Measurements from ENCODE around the gene SLC45A3. TPM values are rescaled to one million over a fixed set of nuclear protein-coding genes. Genes with fewer than 3 reads are reported as not detected.

Gene SLC45A3
- total RNA-seq, 4 donors from 2014 or later, result 0.84 to 1.3 (median 1.1) TPM

- Histone ChIP-seq H3K4me1 (no peaks in the 10 kb centered on the region), H3K27me3 (no peaks in the 10 kb centered on the region), H3K36me3 (no peaks in the 10 kb centered on the region), H3K9me3 (no peaks in the 10 kb centered on the region), H3K27ac (no peak overlapping the region), H3K4me3 (no peak overlapping the region)
- ATAC-seq, result no peak
- no peak for TF ChIP-seq POLR2A (IDR thresholded peaks at IDR 0.05)
- no peak for TF ChIP-seq CTCF (IDR thresholded peaks at IDR 0.05)
- no peak for TF ChIP-seq POLR2AphosphoS5 (IDR thresholded peaks at IDR 0.05)
- TF ChIP-seq EP300 (IDR thresholded peaks at IDR 0.05), result no peak
- WGBS, 2 donors (ENCODE audit: low coverage in 1 of 2), result 40 to 75% methylated on average over 1 to 2 of the region's 2 CpGs
Observed at GRCh38 chr1:205687242-205687641, 6.9 kb upstream of the SLC45A3 start.

- H3K4me3 ChIP-seq, result no peak overlapping the region
- H3K27me3 ChIP-seq, result no peaks in the 10 kb centered on the region
- no peak for ATAC-seq
- no peak for TF ChIP-seq CTCF (IDR thresholded peaks at IDR 0.05)
- TF ChIP-seq POLR2A (IDR thresholded peaks at IDR 0.05), result no peak
- TF ChIP-seq POLR2AphosphoS5 (IDR thresholded peaks at IDR 0.05), result no peak
- no peak for TF ChIP-seq EP300 (IDR thresholded peaks at IDR 0.05)
- no peaks in the 10 kb centered on the region for H3K9me3 ChIP-seq
- peaks cover 0 to 21% (median 14%) of the 10 kb centered on the region in 3 donors for H3K4me1 ChIP-seq
- H3K27ac ChIP-seq, result no peak overlapping the region
- WGBS, 2 donors (ENCODE audit: low coverage in 1 of 2), result 80 to 100% methylated on average over 1 to 2 of the region's 3 CpGs
- no peaks in the 10 kb centered on the region for H3K36me3 ChIP-seq
Observed at GRCh38 chr1:205681364-205681763, 1.1 kb upstream of the SLC45A3 start.

- H3K27me3 ChIP-seq, result no peaks in the 10 kb centered on the region
- peak; percentile 3 for ATAC-seq
- TF ChIP-seq CTCF (IDR thresholded peaks at IDR 0.05), result no peak
- no peak for TF ChIP-seq POLR2A (IDR thresholded peaks at IDR 0.05)
- TF ChIP-seq EP300 (IDR thresholded peaks at IDR 0.05), result no peak
- TF ChIP-seq POLR2AphosphoS5 (IDR thresholded peaks at IDR 0.05), result no peak
- H3K4me3 ChIP-seq, result peak overlapping the region in 1 of 2 donors; percentile 69
- H3K9me3 ChIP-seq, result no peaks in the 10 kb centered on the region
- whole genome bisulfite sequencing, 2 donors (ENCODE audit: low coverage in 1 of 2), result 45 to 60% methylated on average over 1 to 7 of the region's 10 CpGs
- H3K36me3 ChIP-seq, result no peaks in the 10 kb centered on the region
- peaks cover 0 to 21% (median 14%) of the 10 kb centered on the region in 3 donors for H3K4me1 ChIP-seq
- peak overlapping the region in 1 of 4 donors; percentile 64 for H3K27ac ChIP-seq
Observed at GRCh38 chr1:205678286-205679111, 1.8 kb downstream of the SLC45A3 start.

GRCh38 chr1:205677167-205677566, 3.1 kb downstream of the SLC45A3 start:
- 64 to 80% methylated on average over 5 of the region's 5 CpGs for WGBS, 2 donors (ENCODE audit: low coverage in 1 of 2)
- H3K4me1 ChIP-seq, result peaks cover 0 to 21% (median 14%) of the 10 kb centered on the region in 3 donors

More at GRCh38 chr1:205677167-205677566, 3.1 kb downstream of the SLC45A3 start:
- H3K27ac ChIP-seq, result no peak overlapping the region
- no peak overlapping the region for H3K4me3 ChIP-seq
- ATAC-seq, result no peak
- no peaks in the 10 kb centered on the region for H3K9me3 ChIP-seq
- H3K27me3 ChIP-seq, result peaks cover 1% of the 10 kb centered on the region
- no peaks in the 10 kb centered on the region for H3K36me3 ChIP-seq
- TF ChIP-seq POLR2AphosphoS5 (IDR thresholded peaks at IDR 0.05), result no peak
- no peak for TF ChIP-seq POLR2A (IDR thresholded peaks at IDR 0.05)
- TF ChIP-seq CTCF (IDR thresholded peaks at IDR 0.05), result no peak
- no peak for TF ChIP-seq EP300 (IDR thresholded peaks at IDR 0.05)
